ENCODE data around the gene ZC3H8.

The ZC3H8 gene

DNA sequence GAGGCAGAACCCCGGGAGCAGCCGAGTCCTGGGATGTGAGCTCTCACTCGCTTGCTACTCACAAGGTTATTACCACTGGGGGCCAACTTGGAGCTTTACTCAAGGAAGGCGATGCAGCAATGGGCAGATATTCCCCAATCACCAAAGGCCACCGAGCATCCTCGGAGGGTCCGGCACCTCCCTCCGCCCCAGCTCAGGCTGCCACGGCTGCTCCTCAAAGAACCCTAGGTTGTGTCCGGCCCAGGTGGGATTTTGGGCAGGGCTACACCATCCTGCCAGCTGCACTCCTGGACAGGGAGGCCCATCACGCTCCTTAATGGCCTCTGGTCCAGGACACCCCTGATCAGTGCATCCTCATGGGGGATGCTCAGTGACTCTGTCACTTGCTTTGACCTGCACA is 91.9 kb downstream of the ZC3H8 start:
- no peak for DNase-seq

DNA sequence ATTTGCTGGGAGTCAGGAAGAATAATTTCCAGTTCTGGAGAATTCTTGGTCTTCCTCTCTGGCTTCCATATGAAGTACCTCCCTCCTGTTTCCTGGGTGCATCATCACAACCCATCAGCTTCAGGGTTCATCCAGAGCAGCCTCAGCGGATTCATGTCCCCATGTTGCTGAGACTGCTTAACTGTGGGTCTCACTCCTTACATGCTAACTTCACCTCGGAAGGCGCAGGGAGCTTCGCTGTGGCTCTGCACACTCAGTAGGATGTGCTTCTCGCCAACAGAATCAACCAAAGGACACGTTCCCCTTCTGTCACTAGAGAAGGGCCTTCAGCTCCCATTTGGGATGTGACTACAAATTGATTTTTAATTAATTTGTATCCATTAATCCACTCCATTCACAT is 92.5 kb downstream of the ZC3H8 start:
- no peak for DNase-seq
